ENCODE measurements around the gene STPG3.
"Not testable (repeated sequence)": the region's sequence is repeated elsewhere in the genome, so short reads cannot be mapped to it uniquely, and the experiment has no call there.

Gene STPG3

GRCh38 chr9:137245450-137246421, 5.3 kb upstream of the STPG3 start:
- DNase-seq (ENCODE audit: low read depth) = no peak

DNA sequence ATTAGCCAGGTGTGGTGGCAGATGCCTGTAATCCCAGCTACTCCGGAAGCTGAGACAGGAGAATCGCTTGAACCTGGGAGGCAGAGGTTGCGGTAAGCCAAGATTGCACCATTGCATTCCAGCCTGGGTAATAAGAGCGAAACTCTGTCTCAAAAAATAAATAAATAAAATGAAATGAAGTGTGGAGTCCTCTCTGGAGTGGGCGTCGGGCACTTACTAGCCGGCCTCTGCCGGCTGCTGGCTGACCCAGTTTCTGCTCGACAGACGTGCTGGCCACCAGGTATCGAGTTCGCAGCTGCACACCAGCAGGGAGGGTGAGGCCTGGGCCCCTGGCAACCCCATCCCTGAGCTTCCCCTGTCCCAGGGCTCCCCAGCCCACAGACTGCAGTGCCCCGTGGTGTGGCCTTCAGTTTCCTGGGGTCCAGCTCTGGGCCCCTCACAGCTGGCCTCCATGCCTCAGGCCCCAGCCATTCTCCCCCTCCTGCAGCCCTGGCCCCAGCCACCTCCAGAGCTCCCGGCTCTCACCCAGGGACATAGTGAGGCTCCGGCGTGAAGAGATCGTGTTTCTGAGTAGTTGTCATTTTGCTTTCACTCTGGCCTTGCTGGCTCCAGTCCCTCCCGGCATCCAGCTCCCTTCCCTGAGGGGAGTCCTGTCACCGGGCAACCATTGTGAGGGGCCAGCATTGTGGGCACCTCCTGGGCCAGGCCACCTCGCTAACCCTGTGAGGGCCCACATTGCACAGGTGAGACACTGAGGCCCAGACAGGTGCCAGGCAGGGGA, 3.8 kb upstream of the STPG3 start:
- no peak for DNase-seq (ENCODE audit: low read depth)

DNA sequence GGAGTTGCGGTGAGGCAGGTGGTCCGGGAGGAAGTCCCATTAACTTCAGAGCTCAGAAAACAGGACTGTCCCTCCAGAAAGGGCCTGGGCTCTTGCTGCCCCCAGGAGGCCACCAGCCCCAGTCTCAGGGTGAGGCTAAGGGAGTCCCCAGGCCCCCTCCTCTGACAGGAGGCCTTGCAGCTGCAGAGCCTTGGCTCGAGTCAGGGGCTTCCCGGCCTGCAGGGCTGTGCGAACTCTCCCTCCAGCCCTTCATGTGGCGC, 3.2 kb upstream of the STPG3 start:
- DNase-seq (ENCODE audit: low read depth) = no peak

DNA sequence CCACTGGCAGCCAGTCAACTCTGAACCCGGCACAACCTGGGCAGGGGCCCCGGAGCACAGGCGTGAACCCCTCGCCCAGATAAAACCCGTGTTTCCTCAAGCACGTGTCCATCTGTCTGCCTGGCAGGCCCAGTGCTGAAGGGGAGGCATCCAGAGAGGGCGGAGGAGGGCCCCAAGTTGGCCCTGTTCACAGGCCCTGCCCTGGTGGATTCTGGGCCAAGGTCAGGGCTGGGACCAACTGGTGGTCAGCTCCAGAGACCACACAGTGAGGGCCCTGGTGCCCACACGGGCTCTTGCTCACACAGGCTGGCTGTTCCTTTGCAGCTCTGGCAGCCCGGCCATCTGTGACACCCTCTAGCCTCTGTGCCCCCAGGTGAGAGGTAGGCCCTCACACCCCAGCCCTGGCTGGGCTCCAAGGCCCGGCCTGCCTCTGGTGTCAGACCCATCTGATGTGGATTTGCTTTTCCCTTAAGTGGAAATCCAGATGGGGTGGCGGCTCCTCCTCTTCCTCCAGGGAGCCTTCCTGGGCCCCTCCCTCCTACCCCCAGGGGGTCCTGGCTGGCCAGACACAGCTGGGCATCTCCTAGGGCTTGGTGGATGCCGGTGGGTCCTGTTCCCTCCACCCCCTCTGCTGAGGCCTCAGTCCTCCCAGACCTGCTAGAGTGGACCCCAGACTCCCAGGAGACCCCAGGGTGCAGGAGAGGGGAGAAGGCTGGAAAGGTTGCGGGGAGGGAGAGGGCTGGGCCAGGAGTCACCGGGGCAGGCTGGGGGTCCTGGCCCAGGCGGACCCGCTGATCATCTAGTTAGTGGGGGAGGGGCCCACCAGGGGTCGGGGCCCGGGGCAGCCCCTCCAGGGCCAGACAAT, 525 bp upstream of the STPG3 start:
- no peak for DNase-seq (ENCODE audit: low read depth)

- no peak for DNase-seq (ENCODE audit: low read depth)
These were observed 593 bp downstream of the STPG3 start for GRCh38 chr9:137251490-137252268.

GRCh38 chr9:137252555-137253506, 1.7 kb downstream of the STPG3 start:
- DNase-seq (ENCODE audit: low read depth) = no peak

- no peak for DNase-seq (ENCODE audit: low read depth)
These were observed 2.9 kb downstream of the STPG3 start for GRCh38 chr9:137253717-137254623.

DNA sequence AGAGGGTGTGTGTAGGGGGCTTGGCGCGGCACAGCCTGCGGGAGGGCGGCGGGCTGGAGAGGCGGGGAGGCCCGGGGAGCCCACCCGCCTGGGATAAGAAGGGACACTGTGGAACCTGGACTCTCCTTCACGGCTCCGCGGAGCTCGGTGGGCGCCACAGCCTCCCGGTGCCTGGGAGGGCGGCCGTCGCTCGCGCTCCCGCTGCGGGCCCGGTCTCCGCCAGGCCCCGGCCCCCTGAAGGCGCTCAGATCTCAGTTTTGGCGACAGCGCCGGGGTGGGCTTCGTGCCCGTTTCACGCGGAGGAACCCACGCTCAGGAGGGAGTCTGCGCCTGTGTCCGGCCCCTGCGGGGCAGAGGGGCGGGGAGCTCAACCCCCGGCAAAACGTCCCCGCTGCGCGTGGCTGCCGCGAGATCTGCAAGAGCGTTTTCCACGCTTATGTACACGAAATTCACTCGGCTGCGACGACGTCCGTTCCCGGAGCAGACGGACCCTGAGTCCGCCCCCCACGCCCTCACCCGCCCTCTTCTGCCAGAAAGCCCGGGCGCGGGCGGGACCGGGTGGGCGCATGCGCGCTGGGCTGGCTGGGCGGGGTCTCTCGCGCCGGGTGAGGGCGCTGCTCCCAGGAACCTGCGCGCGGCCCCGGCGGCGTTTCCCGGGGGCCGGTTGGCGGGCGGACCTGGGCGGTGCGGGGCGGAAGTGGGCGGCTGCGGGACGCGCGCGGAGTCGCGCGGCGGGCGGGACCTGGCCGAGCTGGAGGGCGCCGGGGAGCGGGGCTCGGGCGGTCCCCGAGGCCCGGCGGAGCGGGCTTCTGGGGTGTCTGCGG, 3.8 kb downstream of the STPG3 start, which contains the start of gene NELFB:
Gene NELFB (plus strand): TSS at position 704 of the 824 bp plus-strand sequence.
- peak; percentile 93 for DNase-seq (ENCODE audit: low read depth)

- no peak for DNase-seq (ENCODE audit: low read depth)
These were observed 4.5 kb downstream of the STPG3 start for GRCh38 chr9:137255448-137256114.

DNA sequence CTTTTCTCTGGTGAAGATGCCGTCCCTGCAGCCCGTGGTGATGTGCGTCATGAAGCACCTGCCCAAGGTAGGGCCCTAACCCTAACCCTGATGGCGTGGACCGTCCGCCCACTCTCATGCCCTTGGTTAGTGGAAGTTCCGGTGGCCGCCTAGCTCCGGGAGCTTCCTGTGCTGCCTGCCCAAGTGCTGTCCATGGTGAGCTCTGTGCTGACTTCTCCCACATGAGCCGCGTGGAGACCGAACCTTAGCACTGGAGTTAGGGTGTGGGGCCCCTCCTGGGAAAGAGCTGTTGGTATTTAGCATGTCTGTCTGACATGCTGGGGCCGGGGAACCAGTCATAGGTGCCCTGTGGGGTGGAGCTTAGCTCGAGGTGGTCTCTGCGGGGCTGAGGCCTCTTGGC, 5.3 kb downstream of the STPG3 start:
- DNase-seq (ENCODE audit: low read depth) = no peak

- DNase-seq (ENCODE audit: low read depth) = no peak
These were observed 5.8 kb downstream of the STPG3 start for GRCh38 chr9:137256856-137257255.

- not testable (repeated sequence) for DNase-seq (ENCODE audit: low read depth)
These were observed 11.3 kb downstream of the STPG3 start for GRCh38 chr9:137262173-137262908.

DNA sequence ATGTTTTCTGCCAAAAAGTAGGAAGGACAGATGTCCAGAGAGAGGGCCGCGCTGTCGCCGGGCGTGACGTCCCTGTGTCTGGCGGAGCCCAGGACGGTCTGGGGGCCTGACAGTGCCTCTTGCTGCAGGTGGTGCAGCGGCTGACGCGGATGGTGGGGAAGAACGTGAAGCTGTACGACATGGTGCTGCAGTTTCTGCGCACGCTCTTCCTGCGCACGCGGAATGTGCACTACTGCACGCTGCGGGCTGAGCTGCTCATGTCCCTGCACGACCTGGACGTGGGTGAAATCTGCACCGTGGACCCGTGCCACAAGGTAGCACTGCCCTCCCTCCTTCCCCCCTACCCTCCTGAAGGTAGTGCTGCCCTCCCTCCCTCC, 11.8 kb downstream of the STPG3 start:
- no peak for DNase-seq (ENCODE audit: low read depth)

- DNase-seq (ENCODE audit: low read depth) = no peak
These were observed 12.4 kb downstream of the STPG3 start for GRCh38 chr9:137263506-137263905.

GRCh38 chr9:137264067-137264466, 13.0 kb downstream of the STPG3 start:
- DNase-seq (ENCODE audit: low read depth) = no peak

DNA sequence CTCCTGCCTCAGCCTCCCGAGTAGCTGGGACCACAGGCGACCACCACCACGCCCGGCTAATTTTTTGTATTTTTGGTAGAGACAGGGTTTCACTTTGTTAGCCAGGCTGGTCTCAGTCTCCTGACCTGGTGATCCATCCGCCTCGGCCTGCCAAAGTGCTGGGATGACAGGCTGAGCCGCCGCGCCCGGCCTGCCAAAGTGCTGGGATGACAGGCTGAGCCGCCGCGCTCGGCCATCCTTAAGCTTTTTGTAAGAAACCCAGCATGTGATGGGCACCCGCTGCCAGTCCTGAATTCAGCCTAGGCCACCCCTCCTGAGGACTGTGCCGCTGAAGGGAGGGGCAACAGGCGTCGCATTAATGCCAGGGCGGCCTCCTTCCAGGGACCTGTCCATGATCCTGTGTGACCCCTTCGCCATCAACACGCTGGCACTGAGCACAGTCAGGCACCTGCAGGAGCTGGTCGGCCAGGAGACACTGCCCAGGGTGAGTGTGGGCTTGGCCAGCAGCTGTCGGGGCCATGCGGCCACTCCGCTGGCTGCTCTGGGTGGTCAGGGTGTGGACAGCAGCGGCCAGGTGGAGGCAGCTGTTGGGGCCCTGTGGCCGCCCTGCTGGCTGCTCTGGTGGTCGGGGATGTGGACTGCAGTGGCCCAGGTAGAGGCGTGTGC, 14.5 kb downstream of the STPG3 start:
- DNase-seq (ENCODE audit: low read depth) = no peak

GRCh38 chr9:137266162-137266527, 15.1 kb downstream of the STPG3 start:
- DNase-seq (ENCODE audit: low read depth) = no peak

Measured in T follicular helper cell (primary cell).